OCI-LY3 (cell line): Measurements from ENCODE around the gene MLEC.

Experiments
- H2AFZ ChIP-seq: fragments of 200-600, 300-600 bp; shearing (Covaris generic); 2 replicates; pipeline ENCODE4 v1.6.0; 2014; ENCODE audit warnings: antibody characterized with exemption, low read depth, low read length
- H3K27ac ChIP-seq: fragments of 200-600, 300-600 bp; sonication (generic); 2 replicates; pipeline ENCODE4 v1.5.1; 2014; ENCODE audit warnings: mild to moderate bottlenecking, low read length, moderate library complexity, mixed read lengths
- H3K27me3 ChIP-seq: fragments of 200-600, 300-600 bp; sonication (generic); 2 replicates; pipeline ENCODE4 v1.6.1; 2014; ENCODE audit warnings: low read depth, low read length, mixed read lengths
- H3K36me3 ChIP-seq: fragments of 200-600, 300-600 bp; sonication (generic); replicated peaks from 2 replicates; pipeline ENCODE3; 2014; ENCODE audit warnings: low read depth, low read length, mixed read lengths
- H3K4me1 ChIP-seq: fragments of 300-600, 200-600 bp; sonication (generic); 2 replicates; pipeline ENCODE4 v1.6.1; 2014; ENCODE audit warnings: low read length, mixed read lengths
- H3K4me2 ChIP-seq: fragments of 200-600, 300-600 bp; sonication (generic); 2 replicates; pipeline ENCODE4 v1.6.1; 2014; ENCODE audit warnings: low read length, mixed read lengths
- H3K4me3 ChIP-seq: fragments of 300-600, 200-600 bp; sonication (generic); 2 replicates; pipeline ENCODE4 v1.5.1; 2014; ENCODE audit warnings: antibody characterized with exemption, mild to moderate bottlenecking, low read length, moderate library complexity
- H3K79me2 ChIP-seq: fragments of 300-600, 200-600 bp; shearing (Covaris generic); 2 replicates; pipeline ENCODE4 v1.6.1; 2014; ENCODE audit warnings: mild to moderate bottlenecking, low read length, mixed read lengths
- H3K9ac ChIP-seq: fragments of 300-600, 200-600 bp; shearing (Covaris generic); 2 replicates; pipeline ENCODE4 v1.6.0; 2014; ENCODE audit warnings: mild to moderate bottlenecking, low read length, moderate library complexity
- H3K9me3 ChIP-seq: fragments of 200-600, 300-600 bp; shearing (Covaris generic); 2 replicates; pipeline ENCODE4 v1.6.1; 2014; ENCODE audit warnings: low read length, mixed read lengths; ENCODE audit not compliant: insufficient read depth
- H4K20me1 ChIP-seq: fragments of 200-600, 300-600 bp; sonication (generic); 2 replicates; pipeline ENCODE4 v1.6.1; 2016; ENCODE audit warnings: low read length, mixed read lengths; ENCODE audit not compliant: insufficient read depth
- EZH2phosphoT487 ChIP-seq: fragments of 200-600 bp; shearing (Covaris generic); IDR thresholded peaks from 2 replicates; pipeline ENCODE4 v1.6.1; 2018; ENCODE audit warnings: antibody characterized with exemption, mixed run types, low read depth
- TF ChIP-seq, protein P1 (sequence below): fragments of 200-600, 300-600 bp; sonication (generic); IDR thresholded peaks from 2 replicates; pipeline ENCODE4 v1.5.1; 2014; ENCODE audit warnings: antibody characterized with exemption, low read length, low read depth

The MLEC gene, protein sequence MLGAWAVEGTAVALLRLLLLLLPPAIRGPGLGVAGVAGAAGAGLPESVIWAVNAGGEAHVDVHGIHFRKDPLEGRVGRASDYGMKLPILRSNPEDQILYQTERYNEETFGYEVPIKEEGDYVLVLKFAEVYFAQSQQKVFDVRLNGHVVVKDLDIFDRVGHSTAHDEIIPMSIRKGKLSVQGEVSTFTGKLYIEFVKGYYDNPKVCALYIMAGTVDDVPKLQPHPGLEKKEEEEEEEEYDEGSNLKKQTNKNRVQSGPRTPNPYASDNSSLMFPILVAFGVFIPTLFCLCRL

DNA sequence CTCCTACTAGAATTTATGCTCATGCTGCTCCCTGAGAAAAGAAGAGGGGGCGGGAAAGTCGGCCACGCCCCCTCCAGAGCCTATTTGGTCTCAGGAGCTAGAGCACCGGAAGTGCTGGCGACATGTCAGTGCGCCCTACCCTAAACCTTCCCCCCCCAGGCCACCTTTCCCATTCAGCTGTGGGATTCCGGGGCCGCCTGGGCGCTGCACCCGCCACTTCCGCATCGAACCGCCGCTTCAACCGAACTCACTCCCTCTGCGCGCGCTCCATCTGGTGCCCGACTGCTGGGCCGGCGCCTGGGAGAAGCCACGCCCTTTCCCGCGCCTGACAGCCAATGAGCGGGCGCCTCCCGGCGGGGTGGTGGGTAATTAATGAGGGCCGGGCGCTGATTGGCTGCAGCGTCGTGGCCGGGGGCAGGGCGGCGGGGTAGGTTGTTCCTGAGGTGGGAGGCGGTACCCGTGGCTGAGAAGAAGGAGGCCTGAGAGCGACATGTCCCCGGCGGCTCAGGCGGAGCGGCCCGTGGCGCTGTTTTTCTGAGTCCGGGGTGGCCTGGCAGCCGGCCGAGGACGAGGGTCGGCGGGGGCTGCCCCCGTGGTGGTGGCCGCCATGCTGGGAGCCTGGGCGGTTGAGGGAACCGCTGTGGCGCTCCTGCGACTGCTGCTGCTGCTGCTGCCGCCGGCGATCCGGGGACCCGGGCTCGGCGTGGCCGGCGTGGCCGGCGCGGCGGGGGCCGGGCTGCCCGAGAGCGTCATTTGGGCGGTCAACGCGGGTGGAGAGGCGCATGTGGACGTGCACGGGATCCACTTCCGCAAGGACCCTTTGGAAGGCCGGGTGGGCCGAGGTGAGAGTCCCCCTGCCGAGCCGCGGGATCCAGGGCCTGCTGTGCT, at the start of gene MLEC:
MLEC (plus strand) TSS at position 460 of the 888 bp plus-strand sequence; CDS start at position 608, 148 bp downstream.
- peaks cover 38% of the 10 kb centered on the region for H4K20me1 ChIP-seq
- no peak for TF ChIP-seq EZH2phosphoT487
- TF ChIP-seq, protein P1, sequence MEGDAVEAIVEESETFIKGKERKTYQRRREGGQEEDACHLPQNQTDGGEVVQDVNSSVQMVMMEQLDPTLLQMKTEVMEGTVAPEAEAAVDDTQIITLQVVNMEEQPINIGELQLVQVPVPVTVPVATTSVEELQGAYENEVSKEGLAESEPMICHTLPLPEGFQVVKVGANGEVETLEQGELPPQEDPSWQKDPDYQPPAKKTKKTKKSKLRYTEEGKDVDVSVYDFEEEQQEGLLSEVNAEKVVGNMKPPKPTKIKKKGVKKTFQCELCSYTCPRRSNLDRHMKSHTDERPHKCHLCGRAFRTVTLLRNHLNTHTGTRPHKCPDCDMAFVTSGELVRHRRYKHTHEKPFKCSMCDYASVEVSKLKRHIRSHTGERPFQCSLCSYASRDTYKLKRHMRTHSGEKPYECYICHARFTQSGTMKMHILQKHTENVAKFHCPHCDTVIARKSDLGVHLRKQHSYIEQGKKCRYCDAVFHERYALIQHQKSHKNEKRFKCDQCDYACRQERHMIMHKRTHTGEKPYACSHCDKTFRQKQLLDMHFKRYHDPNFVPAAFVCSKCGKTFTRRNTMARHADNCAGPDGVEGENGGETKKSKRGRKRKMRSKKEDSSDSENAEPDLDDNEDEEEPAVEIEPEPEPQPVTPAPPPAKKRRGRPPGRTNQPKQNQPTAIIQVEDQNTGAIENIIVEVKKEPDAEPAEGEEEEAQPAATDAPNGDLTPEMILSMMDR, result peak; percentile 58
- H2AFZ ChIP-seq, result peak within 1 kb of the TSS; percentile 81

DNA sequence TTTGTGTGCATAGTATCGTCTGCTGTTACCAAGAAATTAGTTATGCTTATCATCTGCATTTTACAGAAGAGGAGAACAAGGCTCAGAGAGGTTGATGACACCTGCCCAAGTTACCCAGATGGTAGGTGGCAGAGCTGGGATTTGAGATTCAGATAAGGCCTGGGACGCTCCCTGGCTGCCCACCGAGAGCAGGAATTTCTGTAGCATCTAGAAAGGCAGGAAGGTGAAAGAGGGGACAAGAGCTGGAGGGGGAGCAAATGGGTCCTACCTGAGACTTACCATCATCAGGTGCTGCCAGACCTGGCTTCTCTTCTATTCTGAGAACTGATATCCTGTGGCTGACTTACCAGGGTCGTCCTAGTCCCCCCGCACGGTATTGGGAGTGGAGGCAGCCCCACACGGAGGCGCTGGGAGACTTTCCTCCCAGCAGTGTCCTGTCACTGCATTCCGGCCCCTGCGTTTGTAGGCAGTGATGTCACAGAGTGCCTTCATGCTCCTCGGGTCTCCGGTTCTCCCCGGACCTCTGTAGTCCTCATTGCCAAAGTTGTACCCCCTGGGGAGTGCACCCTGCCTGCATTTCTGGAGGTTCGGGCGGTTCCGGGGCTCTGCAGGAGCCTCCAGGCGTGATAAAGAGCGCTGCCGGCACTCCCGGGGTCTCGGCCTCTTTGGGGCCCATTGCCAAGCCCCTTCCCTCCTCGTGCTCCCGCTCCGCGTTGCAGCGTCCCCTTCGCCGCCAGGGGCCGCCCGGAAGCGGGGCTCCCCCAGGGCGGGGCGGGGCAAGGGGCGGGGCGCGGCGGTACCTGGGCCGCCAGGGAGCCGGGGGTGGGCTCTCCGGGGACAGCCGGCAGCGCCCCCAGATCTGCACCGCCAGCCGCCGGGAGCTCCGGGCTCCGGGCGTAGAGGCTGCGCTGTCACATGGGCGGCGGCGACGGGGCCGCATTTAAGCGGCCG, 46.9 kb upstream of the MLEC start, which contains the start of gene CABP1:
CABP1 (plus strand) TSS at position 856 of the 951 bp plus-strand sequence; CDS start at position 916, 60 bp downstream.
- TF ChIP-seq, protein P1, result peak; percentile 51
- no peak for TF ChIP-seq EZH2phosphoT487
- Histone ChIP-seq H3K27me3 (peaks cover 12% of the 10 kb centered on the region), H3K27ac (no peak within 1 kb of the TSS), H3K4me1 (peaks cover 12% of the 10 kb centered on the region), H4K20me1 (no peaks in the 10 kb centered on the region), H3K9ac (peak within 1 kb of the TSS; percentile 68), H3K4me3 (peak within 1 kb of the TSS; percentile 86), H2AFZ (peak within 1 kb of the TSS; percentile 81), H3K9me3 (no peaks in the 10 kb centered on the region), H3K4me2 (peak within 1 kb of the TSS; percentile 100), H3K36me3 (no peaks in the 10 kb centered on the region), H3K79me2 (no peaks in the 10 kb centered on the region)

More for the DNA sequence above, at the start of gene MLEC:
- Histone ChIP-seq H3K27ac (peak within 1 kb of the TSS; percentile 98), H3K9ac (peak within 1 kb of the TSS; percentile 92), H3K36me3 (peaks cover 10% of the 10 kb centered on the region), H3K27me3 (no peaks in the 10 kb centered on the region), H3K4me3 (peak within 1 kb of the TSS; percentile 98), H3K4me1 (peaks cover 45% of the 10 kb centered on the region), H3K4me2 (peak within 1 kb of the TSS; percentile 95), H3K79me2 (peaks cover 50% of the 10 kb centered on the region), H3K9me3 (no peaks in the 10 kb centered on the region)

DNA sequence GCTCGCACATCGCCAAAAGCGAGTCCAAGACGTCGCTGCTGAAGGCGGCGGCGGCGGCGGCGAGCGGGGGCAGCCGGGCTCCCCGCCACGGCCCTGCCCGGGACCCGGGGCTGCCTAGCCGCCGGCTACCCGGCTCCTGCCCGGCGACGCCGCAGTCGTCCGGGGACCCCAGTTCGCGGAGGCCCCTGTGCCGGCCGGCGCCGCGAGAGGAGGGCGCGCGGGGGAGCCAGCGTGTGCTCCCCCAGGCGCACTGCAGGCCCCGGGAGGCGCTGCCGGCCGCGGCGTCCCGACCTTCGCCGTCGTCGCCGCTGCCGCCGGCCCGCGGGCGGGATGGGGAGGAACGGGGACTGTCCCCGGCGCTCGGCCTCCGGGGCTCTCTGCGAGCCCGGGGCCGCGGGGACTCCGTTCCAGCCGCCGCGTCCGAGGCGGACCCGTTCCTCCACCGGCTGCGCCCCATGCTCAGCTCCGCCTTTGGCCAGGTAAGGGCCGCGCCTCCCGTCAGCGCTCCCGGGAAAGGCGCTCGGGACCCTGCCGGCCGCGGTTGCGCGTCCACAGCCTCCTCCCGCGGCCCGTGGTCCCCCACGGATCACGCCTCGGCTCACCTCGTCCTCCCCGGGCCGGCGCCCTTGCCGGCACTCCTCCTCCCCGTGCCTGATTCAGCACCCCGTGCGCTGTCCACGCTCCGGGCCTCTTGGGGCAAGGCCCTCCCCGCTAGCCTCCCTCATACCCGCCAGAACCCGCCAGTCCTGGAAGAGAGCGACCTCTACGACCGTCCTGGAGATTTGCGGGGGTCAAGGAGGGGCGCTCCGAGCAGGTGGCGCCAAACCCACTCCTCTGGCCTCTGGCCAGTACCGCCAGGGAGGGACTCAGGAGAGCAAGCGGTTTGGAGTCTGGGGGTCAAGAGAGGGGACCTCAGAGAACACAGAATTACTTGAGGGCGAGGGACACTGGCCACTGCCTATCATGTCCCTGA, 45.8 kb upstream of the MLEC start:
- Histone ChIP-seq H3K36me3 (no peaks in the 10 kb centered on the region), H3K4me2 (peak overlapping the region; percentile 100), H3K79me2 (no peaks in the 10 kb centered on the region), H4K20me1 (no peaks in the 10 kb centered on the region), H3K27ac (no peak overlapping the region), H3K27me3 (peaks cover 12% of the 10 kb centered on the region), H3K4me1 (peaks cover 12% of the 10 kb centered on the region), H3K4me3 (peak overlapping the region; percentile 86), H3K9ac (peak overlapping the region; percentile 54; the same call in 1 of the 2 replicates), H3K9me3 (no peaks in the 10 kb centered on the region), H2AFZ (no peak overlapping the region)
- TF ChIP-seq, protein P1, result no peak
- TF ChIP-seq EZH2phosphoT487, result no peak
